GM23338 (cell line): ENCODE measurements around the gene MTARC2. TPM values are rescaled to one million over a fixed set of nuclear protein-coding genes. Genes with fewer than 3 reads are reported as not detected.

Source experiments
- ATAC-seq: fragments of 200-7000 bp; cut with Tn5 transposase; 3 replicates; pipeline ENCODE4 v1.9.1; 2020
- DNase-seq: peaks from one replicate; pipeline ENCODE4 v3.0.0-alpha.2; 2015; ENCODE audit warnings: low spot score
- H2AFZ ChIP-seq: fragments of 200-600 bp; sonication (generic); 2 replicates; pipeline ENCODE4 v1.8.0; 2016; ENCODE audit warnings: antibody characterized with exemption, mild to moderate bottlenecking, moderate library complexity
- H3F3A ChIP-seq: fragments of 200-600 bp; sonication (generic); replicated peaks from 2 replicates; pipeline ENCODE4 v1.8.0; 2017; ENCODE audit warnings: antibody characterized with exemption, mixed run types, low read depth
- H3K27ac ChIP-seq: fragments of 200-600 bp; sonication (generic); 2 replicates; pipeline ENCODE4 v1.6.1; 2016; ENCODE audit warnings: low read depth
- H3K27me3 ChIP-seq: fragments of 200-600 bp; sonication (generic); 2 replicates; pipeline ENCODE4 v1.8.0; 2016; ENCODE audit warnings: mild to moderate bottlenecking, mixed run types, moderate library complexity; ENCODE audit not compliant: insufficient read depth
- H3K36me3 ChIP-seq: fragments of 200-600 bp; sonication (generic); 2 replicates; pipeline ENCODE4 v1.8.0; 2016; ENCODE audit warnings: mild to moderate bottlenecking; ENCODE audit not compliant: insufficient read depth
- H3K4me1 ChIP-seq: fragments of 200-600 bp; sonication (generic); 2 replicates; pipeline ENCODE4 v1.8.0; 2016; ENCODE audit warnings: mild to moderate bottlenecking, moderate library complexity; ENCODE audit not compliant: insufficient read depth
- H3K4me2 ChIP-seq: fragments of 200-600 bp; sonication (generic); 2 replicates; pipeline ENCODE4 v1.7.1; 2017; ENCODE audit warnings: mixed run types
- H3K4me3 ChIP-seq: fragments of 200-600 bp; sonication (generic); 2 replicates; pipeline ENCODE4 v1.6.1; 2016; ENCODE audit warnings: mixed run types
- H3K79me2 ChIP-seq: fragments of 200-600 bp; sonication (generic); replicated peaks from 2 replicates; pipeline ENCODE4 v1.8.0; 2017; ENCODE audit warnings: mild to moderate bottlenecking; ENCODE audit not compliant: insufficient read depth
- H3K9me2 ChIP-seq: fragments of 200-600 bp; sonication (generic); 2 replicates; pipeline ENCODE4 v1.8.0; 2017; ENCODE audit not compliant: insufficient read depth
- H4K20me1 ChIP-seq: fragments of 200-600 bp; sonication (generic); replicated peaks from 2 replicates; pipeline ENCODE4 v1.8.0; 2017; ENCODE audit warnings: mild to moderate bottlenecking; ENCODE audit not compliant: insufficient read depth
- H3K27ac Mint-ChIP-seq: 2 replicates; pipeline ENCODE4 v1.8.0; 2020; ENCODE audit warnings: inconsistent platforms, mild to moderate bottlenecking, moderate library complexity, mixed read lengths
- H3K27me3 Mint-ChIP-seq: 3 replicates; pipeline ENCODE4 v1.8.0; 2022; ENCODE audit warnings: low read depth, mild to moderate bottlenecking, moderate library complexity, mixed read lengths, inconsistent platforms; ENCODE audit not compliant: insufficient read depth, poor library complexity
- H3K36me3 Mint-ChIP-seq: 3 replicates; pipeline ENCODE4 v1.8.0; 2021; ENCODE audit warnings: low read depth, mild to moderate bottlenecking, inconsistent platforms, moderate library complexity, mixed read lengths
- H3K4me1 Mint-ChIP-seq: 3 replicates; pipeline ENCODE4 v1.8.0; 2020; ENCODE audit warnings: mild to moderate bottlenecking, inconsistent platforms, mixed read lengths
- H3K4me3 Mint-ChIP-seq: 3 replicates; pipeline ENCODE4 v1.8.0; 2021; ENCODE audit warnings: moderate library complexity, mild to moderate bottlenecking, inconsistent platforms, mixed read lengths
- H3K9me3 Mint-ChIP-seq: 3 replicates; pipeline ENCODE4 v1.8.0; 2020; ENCODE audit warnings: moderate library complexity, mild to moderate bottlenecking, inconsistent platforms, mixed read lengths
- CREB1 ChIP-seq: fragments of 250-450 bp; sonication (Bioruptor Pico); IDR thresholded peaks from 2 replicates; pipeline ENCODE4 v1.5.0; 2020; ENCODE audit warnings: low read depth, mild to moderate bottlenecking, moderate library complexity
- ETS1 ChIP-seq: IDR thresholded peaks from 2 replicates; pipeline ENCODE4 v1.6.1; 2016; ENCODE audit warnings: antibody characterized with exemption
- EZH2 ChIP-seq: fragments of 200-600 bp; sonication (generic); IDR thresholded peaks from one replicate; pipeline ENCODE4 v1.8.0; 2017; ENCODE audit warnings: antibody characterized with exemption, mild to moderate bottlenecking, low read depth; ENCODE audit not compliant: unreplicated experiment
- EZH2phosphoT487 ChIP-seq: fragments of 200-600 bp; sonication (generic); IDR thresholded peaks from one replicate; pipeline ENCODE4 v1.8.1; 2018; ENCODE audit warnings: antibody characterized with exemption; ENCODE audit not compliant: unreplicated experiment
- NANOG ChIP-seq: IDR thresholded peaks from 2 replicates; pipeline ENCODE4 v1.6.1; 2016; ENCODE audit warnings: antibody characterized with exemption, borderline replicate concordance
- REST ChIP-seq: IDR thresholded peaks from one replicate; pipeline ENCODE4 v1.6.1; 2018; ENCODE audit warnings: antibody characterized with exemption; ENCODE audit not compliant: unreplicated experiment
- STAT1 ChIP-seq: IDR thresholded peaks from one replicate; pipeline ENCODE4 v1.6.1; 2016; ENCODE audit warnings: antibody characterized with exemption; ENCODE audit not compliant: unreplicated experiment
- ZNF114 ChIP-seq: fragments of 250-450 bp; sonication (Bioruptor Pico); IDR thresholded peaks from 2 replicates; pipeline ENCODE4 v1.5.0; 2020; ENCODE audit warnings: mild to moderate bottlenecking, moderate library complexity
- ZNF331 ChIP-seq: fragments of 250-450 bp; sonication (Bioruptor Pico); IDR thresholded peaks from 2 replicates; pipeline ENCODE4 v1.5.0; 2020; ENCODE audit warnings: low read depth, mild to moderate bottlenecking, moderate library complexity
- polyA plus RNA-seq: library from polyadenylated mRNA; unstranded; fragments of >200 nt; fragmentation: Nextera tagmentation; extraction: Ambion mirVana; gene quantifications from 2 replicates; pipeline ENCODE4 v1.2.1, GENCODE V29; 2016
- total RNA-seq: library from RNA; depleted of rRNA; stranded (reverse); fragments of >200 nt; shearing (Covaris generic); gene quantifications from 2 replicates; pipeline ENCODE4 v1.2.3, GENCODE V29; 2014

Gene MTARC2
- total and polyA plus RNA-seq, 2 experiments from 2014 or later = 4.1 to 8.0 TPM

- no peak for TF ChIP-seq CREB1 (CRISPR knock-in tag)
- no peak for TF ChIP-seq REST
- no peak for TF ChIP-seq STAT1
- TF ChIP-seq ETS1 = no peak
- TF ChIP-seq EZH2phosphoT487 = no peak
- no peak for TF ChIP-seq ZNF114 (CRISPR knock-in tag)
- TF ChIP-seq ZNF331 (CRISPR knock-in tag) = no peak
- no peak for TF ChIP-seq NANOG
- no peak for TF ChIP-seq EZH2
- Histone ChIP-seq H3K79me2 (no peaks in the 10 kb centered on the region), H3K27ac (no peak overlapping the region), H3K4me2 (no peak overlapping the region), H3K9me2 (no peaks in the 10 kb centered on the region), H3K36me3 (no peaks in the 10 kb centered on the region), H4K20me1 (no peaks in the 10 kb centered on the region), H3K4me1 (no peaks in the 10 kb centered on the region; the same call in 1 of the 2 replicates), H3K27me3 (no peaks in the 10 kb centered on the region), H2AFZ (no peak overlapping the region), H3F3A (no peaks in the 10 kb centered on the region), H3K4me3 (no peak overlapping the region)
- no peaks in the 10 kb centered on the region for H3K9me3 Mint-ChIP-seq
- H3K4me1 Mint-ChIP-seq = peaks cover 2% of the 10 kb centered on the region
- H3K27ac Mint-ChIP-seq = no peak overlapping the region
- no peaks in the 10 kb centered on the region for H3K27me3 Mint-ChIP-seq
- no peak overlapping the region for H3K4me3 Mint-ChIP-seq
- DNase-seq = no peak
- no peak for ATAC-seq
- H3K36me3 Mint-ChIP-seq = peaks cover 7% of the 10 kb centered on the region; the same call in 1 of the 3 replicates
Measured at GRCh38 chr1:220767312-220768125, 19.4 kb downstream of the MTARC2 start.

- Mint-ChIP-seq H3K9me3 (no peaks in the 10 kb centered on the region), H3K36me3 (peaks cover 7% of the 10 kb centered on the region; the same call in 1 of the 3 replicates), H3K4me3 (no peak overlapping the region), H3K27me3 (no peaks in the 10 kb centered on the region), H3K27ac (no peak overlapping the region; the same call in 1 of the 2 replicates), H3K4me1 (peaks cover 3% of the 10 kb centered on the region)
- Histone ChIP-seq H3K36me3 (no peaks in the 10 kb centered on the region), H2AFZ (no peak overlapping the region), H3K9me2 (no peaks in the 10 kb centered on the region), H3K79me2 (no peaks in the 10 kb centered on the region), H3K4me2 (no peak overlapping the region), H3K4me1 (no peaks in the 10 kb centered on the region; the same call in 1 of the 2 replicates), H4K20me1 (no peaks in the 10 kb centered on the region), H3F3A (no peaks in the 10 kb centered on the region), H3K27ac (no peak overlapping the region), H3K27me3 (no peaks in the 10 kb centered on the region), H3K4me3 (no peak overlapping the region)
- DNase-seq (no peak), ATAC-seq (no peak)
- TF ChIP-seq ZNF114 (CRISPR knock-in tag) = no peak
Measured at GRCh38 chr1:220768126-220768601, 20.0 kb downstream of the MTARC2 start.
